ENCODE data around the gene SCAF4.

SCAF4 gene

GRCh38 chr21:31711745-31712285, 20.1 kb downstream of the SCAF4 start:
- no peak for DNase-seq

- DNase-seq: no peak
Observed at GRCh38 chr21:31711326-31711725, 20.6 kb downstream of the SCAF4 start.

GRCh38 chr21:31710586-31710985, 21.3 kb downstream of the SCAF4 start:
- DNase-seq: peak; percentile 55

DNA sequence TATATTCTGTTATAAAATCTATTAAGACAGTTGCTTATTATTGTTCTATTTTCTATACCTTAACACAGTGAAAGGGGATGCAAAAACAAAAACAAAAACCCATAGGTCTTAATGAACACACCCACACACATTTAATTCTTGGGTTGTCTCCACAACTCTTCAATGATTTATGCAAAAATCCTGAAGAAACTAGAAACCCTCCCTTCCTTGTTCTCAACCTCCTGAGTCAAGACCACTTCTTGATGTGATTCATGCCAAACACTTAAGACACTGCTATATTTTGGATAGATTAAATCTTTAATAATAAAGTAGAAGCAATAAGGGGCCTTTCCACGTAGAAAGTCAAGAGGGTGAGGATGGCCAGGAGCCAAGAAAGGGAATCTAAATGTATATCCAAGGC, 23.4 kb downstream of the SCAF4 start:
- no peak for DNase-seq

- DNase-seq: no peak
Observed at GRCh38 chr21:31707499-31707898, 24.4 kb downstream of the SCAF4 start.

GRCh38 chr21:31706562-31706961, 25.4 kb downstream of the SCAF4 start:
- no peak for DNase-seq

GRCh38 chr21:31700040-31700439, 31.9 kb downstream of the SCAF4 start:
- no peak for DNase-seq

- no peak for DNase-seq
Observed at GRCh38 chr21:31698461-31698860, 33.5 kb downstream of the SCAF4 start.

- DNase-seq: no peak
Observed at GRCh38 chr21:31696424-31696823, 35.5 kb downstream of the SCAF4 start.

GRCh38 chr21:31693222-31693621, 38.7 kb downstream of the SCAF4 start:
- no peak for DNase-seq

GRCh38 chr21:31688603-31689368, 43.1 kb downstream of the SCAF4 start:
- DNase-seq: no peak

GRCh38 chr21:31687108-31687507, 44.8 kb downstream of the SCAF4 start:
- no peak for DNase-seq

- DNase-seq: no peak
Observed at GRCh38 chr21:31686272-31686915, 45.5 kb downstream of the SCAF4 start.

- DNase-seq: no peak
Observed at GRCh38 chr21:31684918-31685317, 47.0 kb downstream of the SCAF4 start.

GRCh38 chr21:31683029-31683428, 48.9 kb downstream of the SCAF4 start:
- no peak for DNase-seq

GRCh38 chr21:31682620-31683019, 49.3 kb downstream of the SCAF4 start:
- DNase-seq: no peak

DNA sequence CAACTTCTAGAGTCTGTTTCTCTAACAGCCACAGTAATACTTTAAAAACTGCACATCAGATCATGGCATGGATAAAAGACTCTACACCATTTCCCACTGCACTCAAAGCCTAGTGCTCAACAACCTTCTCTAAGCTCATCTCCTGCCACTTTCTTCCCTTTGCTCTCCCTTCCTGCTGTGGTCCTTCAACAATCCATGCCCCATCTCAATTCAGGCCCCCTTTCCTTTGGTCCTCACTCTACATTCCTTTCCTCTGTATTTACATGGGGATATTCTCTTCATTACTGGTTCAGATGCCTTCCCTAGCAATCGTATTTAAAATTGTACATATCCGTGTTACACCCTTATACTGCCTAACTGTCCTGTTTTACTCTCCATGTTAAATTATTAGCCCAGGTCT, 53.4 kb downstream of the SCAF4 start:
- DNase-seq: no peak

- DNase-seq: no peak
Observed at GRCh38 chr21:31677047-31677446, 54.9 kb downstream of the SCAF4 start.

GRCh38 chr21:31675960-31676359, 56.0 kb downstream of the SCAF4 start:
- no peak for DNase-seq

DNA sequence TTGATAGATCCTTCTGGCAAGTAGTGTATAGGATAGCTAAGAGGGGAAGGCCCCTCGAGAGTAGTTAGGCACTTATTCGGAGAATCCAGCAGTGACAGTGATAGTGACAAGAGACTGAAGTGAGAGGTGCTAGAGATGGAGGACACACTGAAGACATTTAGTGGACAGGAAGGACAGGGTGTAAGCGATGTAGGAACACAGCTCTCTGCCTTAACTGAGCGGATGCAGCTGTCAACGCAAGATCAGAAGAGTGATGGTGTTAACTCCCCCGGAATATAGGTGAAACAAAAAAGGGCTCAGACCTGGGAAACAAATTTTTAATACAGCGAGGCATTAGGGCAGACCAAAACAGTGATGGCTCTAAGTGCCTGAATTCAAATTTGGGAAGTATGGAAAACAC, 56.6 kb downstream of the SCAF4 start:
- DNase-seq: no peak

DNA sequence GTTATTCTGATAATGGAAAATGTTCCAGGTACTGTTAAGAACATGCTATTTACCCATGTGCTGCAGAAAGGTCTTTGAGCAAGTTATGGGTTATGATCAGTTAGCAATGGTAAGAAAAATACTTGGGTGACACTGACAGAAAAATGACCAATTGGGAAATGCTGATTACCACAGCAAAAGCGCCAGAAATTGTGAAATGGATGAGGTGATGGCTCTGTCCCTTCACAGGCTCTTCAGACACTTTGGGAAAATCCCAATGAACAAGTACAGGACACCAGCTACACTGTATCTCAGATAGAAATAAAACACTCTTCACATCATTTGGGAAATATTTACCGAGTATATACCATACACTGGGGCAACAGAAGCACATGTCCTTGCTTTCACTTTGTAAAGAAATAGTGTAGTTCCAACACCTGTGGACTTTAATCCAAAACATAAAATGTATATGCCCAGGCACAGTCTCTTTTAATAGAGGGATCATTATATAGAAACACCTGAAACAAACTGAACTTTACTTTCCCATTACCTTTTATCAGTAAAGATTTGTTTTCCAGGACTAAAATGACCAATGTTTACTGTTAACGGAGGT, 58.5 kb downstream of the SCAF4 start:
- no peak for DNase-seq

GRCh38 chr21:31671931-31672330, 60.0 kb downstream of the SCAF4 start:
- no peak for DNase-seq

- DNase-seq: peak; percentile 72
Observed at GRCh38 chr21:31671146-31671716, 60.7 kb downstream of the SCAF4 start.

DNA sequence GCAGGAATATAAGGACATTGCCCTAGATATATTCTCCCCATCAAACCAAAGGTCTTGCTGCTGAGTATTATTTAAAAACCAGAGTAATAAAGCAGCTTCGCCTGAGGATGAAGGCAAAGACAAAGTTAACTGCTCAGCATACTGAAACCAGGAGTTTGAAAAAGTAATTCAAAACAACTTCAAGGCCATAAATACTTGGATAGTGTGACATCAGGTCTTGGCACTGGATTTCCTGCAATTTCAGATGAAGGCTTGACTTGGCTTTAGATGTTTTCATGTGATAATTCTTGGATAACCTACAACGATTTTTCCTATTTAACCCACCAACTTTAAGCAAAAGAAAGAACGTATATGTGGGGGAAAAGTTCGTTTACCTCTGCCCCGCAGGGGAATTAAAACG, 61.8 kb downstream of the SCAF4 start:
- DNase-seq: no peak
